Right lobe of liver (tissue), 6 donors: ENCODE data around the gene COL18A1. TPM values are rescaled to one million over a fixed set of nuclear protein-coding genes. Genes with fewer than 3 reads are reported as not detected.

ENCODE experiments used
- ATAC-seq, 4 donors: fragments of 200-7000 bp; cut with Tn5 transposase; one replicate each; pipeline ENCODE4 v1.9.1; 2020; ENCODE audit warnings: mild to moderate bottlenecking in 4 of 4, moderate library complexity in 4 of 4
- DNase-seq, 3 donors: peaks; one replicate each; pipeline ENCODE4 v3.0.0-alpha.2; 2020
- H3K27ac ChIP-seq, 3 donors: fragments of 200-600 bp; one replicate each; pipeline ENCODE4 v1.8.0; 2022
- H3K27me3 ChIP-seq, 2 donors: fragments of 200-600 bp; one replicate each; pipeline ENCODE4 v1.8.0; 2022
- H3K36me3 ChIP-seq, 4 donors: fragments of 200-600 bp; sonication (generic) in 1 of 4; one replicate each; pipeline versions ENCODE4 v1.5.1 to v1.8.0; 2017 to 2022; ENCODE audit warnings: control low read depth in 1 of 4
- H3K4me1 ChIP-seq, 4 donors: fragments of 200-600 bp; sonication (generic) in 1 of 4; one replicate each; pipeline versions ENCODE4 v1.5.1 to v1.8.0; 2017 to 2022; ENCODE audit warnings: control low read depth in 1 of 4
- H3K4me3 ChIP-seq, 3 donors: fragments of 200-600 bp; one replicate each; pipeline ENCODE4 v1.8.0; 2022
- H3K9me3 ChIP-seq, 4 donors: fragments of 200-600 bp; sonication (generic) in 1 of 4; one replicate each; pipeline versions ENCODE4 v1.5.1 to v1.8.0; 2017 to 2022; ENCODE audit warnings: control low read depth in 1 of 4
- POLR2A ChIP-seq: fragments of 450-650 bp; IDR thresholded peaks from one replicate; pipeline ENCODE4 v1.6.1; 2017; ENCODE audit warnings: antibody characterized with exemption, mild to moderate bottlenecking
- WGBS: methylation state at CpG from one replicate; pipeline ENCODE4 v1.1.6; 2018; ENCODE audit warnings: low coverage, low lambda C conversion rate; ENCODE audit not compliant: insufficient coverage; ENCODE audit errors: missing lambda C conversion rate; 5-methylcytosine and 5-hydroxymethylcytosine counted together
- intact Hi-C, 2 donors: fragments of 100-400 bp; cut with DNase I; formaldehyde crosslinking; loops; one replicate each; pipeline versions ENCODE4 v1.11.2 to v1.14.1; 2022
- total RNA-seq, 6 experiments: library from RNA; depleted of rRNA in 2 of 6; stranded (reverse); fragments of >200 nt in 2 of 6; fragmentation: NEBNext Ultra II Directional in 3 of 6; extraction: Animal tissue kit (Norgen Biotek cat#: 25700) in 3 of 6; gene quantifications; one replicate each; pipeline versions ENCODE4 v1.1.0 to v1.2.4, GENCODE V29; 2016 to 2023
- TF ChIP-seq, protein P1 (sequence below), 4 donors: fragments of 200-600 bp in 3 of 4; fragments of 450-650 bp in 1 of 4; IDR thresholded peaks; one replicate each; pipeline versions ENCODE4 v1.5.1 to v1.8.0; 2016 to 2022; ENCODE audit warnings: antibody characterized with exemption in 4 of 4, mild to moderate bottlenecking in 2 of 4
- donor health status: DM: no; HTN: yes; CAD: no.
- donor health status: DM: no; HTN: no; CAD: no.
- donor health status: DM: no; HTN: no; CAD: no.
- donor health status: DM: no; HTN: yes; CAD: no.
- donor health status: DM: no; HTN: yes; CAD: no.

The COL18A1 gene
- total RNA-seq, 6 experiments from 2014 or later = 261 to 487 (median 297) TPM

DNA sequence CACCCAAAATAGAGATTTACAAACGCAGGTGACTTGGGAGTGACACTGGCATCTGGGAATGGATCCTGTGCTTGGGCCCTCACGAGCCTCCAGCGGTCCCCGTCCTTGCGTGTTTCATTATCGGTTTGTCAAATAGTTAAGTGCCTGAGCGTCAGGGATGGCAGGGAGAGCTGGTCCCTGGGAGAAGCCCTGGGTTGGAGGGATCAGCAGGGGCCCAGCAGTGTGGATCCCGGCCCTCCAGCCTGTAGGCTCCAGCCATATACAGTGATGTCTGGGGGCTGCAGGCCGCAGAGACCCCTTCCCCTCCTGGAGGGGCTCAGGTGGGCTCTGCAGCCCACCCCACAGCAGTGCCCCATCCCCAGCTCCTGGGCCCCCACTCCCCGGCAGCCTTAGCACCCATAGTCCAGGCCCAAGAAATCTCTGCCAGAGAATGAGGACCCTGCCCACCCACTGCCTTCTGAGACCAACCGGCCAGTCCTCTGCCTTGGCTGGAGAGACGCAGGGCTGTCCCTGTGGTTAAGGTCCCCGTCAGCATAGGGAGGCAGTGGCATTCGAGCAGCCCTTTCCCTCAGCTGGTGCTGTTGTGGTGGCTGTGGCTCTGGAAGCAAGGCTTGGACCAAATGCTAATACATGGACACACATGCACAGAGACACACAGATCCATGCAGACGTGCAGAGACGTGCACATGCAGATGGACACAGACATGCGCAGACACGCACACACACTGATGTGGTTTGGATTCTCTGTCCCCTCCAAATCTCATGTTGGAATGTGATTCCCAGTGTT is 139.7 kb downstream of the COL18A1 start:
- Histone ChIP-seq H3K4me1 (peaks cover 0 to 3% (median 0%) of the 10 kb centered on the region in 4 donors), H3K27me3 (no peaks in the 10 kb centered on the region), H3K36me3 (no peaks in the 10 kb centered on the region), H3K27ac (no peak overlapping the region), H3K9me3 (no peaks in the 10 kb centered on the region), H3K4me3 (no peak overlapping the region)
- DNase-seq = peak in 1 of 3 donors; percentile 40
- WGBS = 70% methylated on average over 2 of the region's 18 CpGs
- TF ChIP-seq, protein P1, sequence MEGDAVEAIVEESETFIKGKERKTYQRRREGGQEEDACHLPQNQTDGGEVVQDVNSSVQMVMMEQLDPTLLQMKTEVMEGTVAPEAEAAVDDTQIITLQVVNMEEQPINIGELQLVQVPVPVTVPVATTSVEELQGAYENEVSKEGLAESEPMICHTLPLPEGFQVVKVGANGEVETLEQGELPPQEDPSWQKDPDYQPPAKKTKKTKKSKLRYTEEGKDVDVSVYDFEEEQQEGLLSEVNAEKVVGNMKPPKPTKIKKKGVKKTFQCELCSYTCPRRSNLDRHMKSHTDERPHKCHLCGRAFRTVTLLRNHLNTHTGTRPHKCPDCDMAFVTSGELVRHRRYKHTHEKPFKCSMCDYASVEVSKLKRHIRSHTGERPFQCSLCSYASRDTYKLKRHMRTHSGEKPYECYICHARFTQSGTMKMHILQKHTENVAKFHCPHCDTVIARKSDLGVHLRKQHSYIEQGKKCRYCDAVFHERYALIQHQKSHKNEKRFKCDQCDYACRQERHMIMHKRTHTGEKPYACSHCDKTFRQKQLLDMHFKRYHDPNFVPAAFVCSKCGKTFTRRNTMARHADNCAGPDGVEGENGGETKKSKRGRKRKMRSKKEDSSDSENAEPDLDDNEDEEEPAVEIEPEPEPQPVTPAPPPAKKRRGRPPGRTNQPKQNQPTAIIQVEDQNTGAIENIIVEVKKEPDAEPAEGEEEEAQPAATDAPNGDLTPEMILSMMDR (IDR thresholded peaks at IDR 0.05) = no peak
- TF ChIP-seq POLR2A = no peak
- intact Hi-C loops = no loop called here
- ATAC-seq = no peak

DNA sequence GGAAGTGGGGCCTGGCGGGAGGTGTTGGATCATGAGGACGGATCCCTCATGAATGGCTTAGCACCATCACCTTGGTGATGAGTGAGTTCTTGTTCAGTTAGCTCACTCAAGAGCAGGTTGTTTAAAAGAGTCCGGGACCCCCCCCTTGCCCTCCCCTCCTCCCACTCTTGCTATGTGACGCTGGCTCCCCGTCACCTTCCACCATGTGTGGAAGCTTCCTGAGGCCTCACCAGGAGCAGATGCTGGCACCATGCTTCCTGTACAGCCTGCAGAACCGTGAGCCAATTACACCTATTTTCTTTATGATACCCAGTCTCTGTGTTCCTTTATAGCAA is 140.2 kb downstream of the COL18A1 start:
- no peaks in the 10 kb centered on the region for H3K36me3 ChIP-seq
- intact Hi-C loops = no loop called here
- H3K27ac ChIP-seq = no peak overlapping the region
- no peak for ATAC-seq
- DNase-seq = peak in 1 of 3 donors; percentile 32
- H3K9me3 ChIP-seq = no peaks in the 10 kb centered on the region
- WGBS = no CpG with 5 or more reads among the region's 6 CpGs
- H3K27me3 ChIP-seq = no peaks in the 10 kb centered on the region
- H3K4me1 ChIP-seq = peaks cover 0 to 3% (median 0%) of the 10 kb centered on the region in 4 donors
- TF ChIP-seq, protein P1 (IDR thresholded peaks at IDR 0.05) = no peak
- no peak for TF ChIP-seq POLR2A
- H3K4me3 ChIP-seq = no peak overlapping the region

DNA sequence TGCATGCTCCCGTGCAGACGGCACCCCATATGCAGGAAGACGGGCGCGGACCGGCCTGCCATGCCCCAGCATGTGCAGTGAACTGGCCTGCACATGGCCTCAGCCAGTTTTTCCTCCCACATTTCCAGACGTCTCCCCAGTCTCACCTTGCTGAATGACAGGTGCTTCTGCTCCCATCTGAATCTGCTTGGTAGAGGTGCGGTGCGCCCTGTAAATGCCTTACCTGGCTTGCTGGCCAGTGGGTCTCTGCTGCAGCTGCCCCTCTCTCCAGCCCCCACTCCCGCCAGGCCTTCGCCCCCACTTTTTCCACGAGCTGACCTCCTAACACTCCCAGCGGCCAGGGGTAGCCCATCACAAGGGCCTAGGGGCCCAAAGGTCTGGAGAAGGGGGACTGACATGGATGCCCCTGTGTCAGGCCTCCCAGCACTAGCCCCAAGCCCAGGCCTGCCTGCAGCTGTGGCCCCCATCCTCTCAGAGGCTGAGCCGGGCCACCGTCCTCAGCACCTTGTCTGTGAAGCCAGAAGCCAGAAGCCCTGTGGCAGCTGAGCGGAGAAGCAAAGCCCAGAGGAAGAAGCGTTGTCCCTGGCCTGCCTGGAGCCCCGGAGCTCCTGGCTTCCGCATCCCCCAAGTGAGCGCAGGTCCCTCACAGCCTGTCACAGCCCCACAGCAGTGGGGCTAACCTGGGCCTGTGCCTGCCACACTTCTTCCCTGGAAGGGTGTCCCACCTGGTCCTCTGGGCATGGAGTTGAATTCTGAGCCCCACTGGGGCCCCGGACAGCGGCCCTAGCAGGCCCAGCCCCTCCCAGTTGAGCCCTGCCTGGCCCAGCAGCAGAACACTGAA is 140.9 kb downstream of the COL18A1 start:
- Histone ChIP-seq H3K4me1 (peaks cover 0 to 3% (median 0%) of the 10 kb centered on the region in 4 donors), H3K36me3 (no peaks in the 10 kb centered on the region), H3K4me3 (no peak overlapping the region), H3K9me3 (no peaks in the 10 kb centered on the region), H3K27me3 (no peaks in the 10 kb centered on the region), H3K27ac (no peak overlapping the region)
- peak in 1 of 3 donors; percentile 45 for DNase-seq
- no peak for TF ChIP-seq POLR2A
- TF ChIP-seq, protein P1 (IDR thresholded peaks at IDR 0.05) = no peak
- ATAC-seq = no peak
- WGBS = 93% methylated on average over 13 of the region's 22 CpGs
- intact Hi-C loops = no loop called here

DNA sequence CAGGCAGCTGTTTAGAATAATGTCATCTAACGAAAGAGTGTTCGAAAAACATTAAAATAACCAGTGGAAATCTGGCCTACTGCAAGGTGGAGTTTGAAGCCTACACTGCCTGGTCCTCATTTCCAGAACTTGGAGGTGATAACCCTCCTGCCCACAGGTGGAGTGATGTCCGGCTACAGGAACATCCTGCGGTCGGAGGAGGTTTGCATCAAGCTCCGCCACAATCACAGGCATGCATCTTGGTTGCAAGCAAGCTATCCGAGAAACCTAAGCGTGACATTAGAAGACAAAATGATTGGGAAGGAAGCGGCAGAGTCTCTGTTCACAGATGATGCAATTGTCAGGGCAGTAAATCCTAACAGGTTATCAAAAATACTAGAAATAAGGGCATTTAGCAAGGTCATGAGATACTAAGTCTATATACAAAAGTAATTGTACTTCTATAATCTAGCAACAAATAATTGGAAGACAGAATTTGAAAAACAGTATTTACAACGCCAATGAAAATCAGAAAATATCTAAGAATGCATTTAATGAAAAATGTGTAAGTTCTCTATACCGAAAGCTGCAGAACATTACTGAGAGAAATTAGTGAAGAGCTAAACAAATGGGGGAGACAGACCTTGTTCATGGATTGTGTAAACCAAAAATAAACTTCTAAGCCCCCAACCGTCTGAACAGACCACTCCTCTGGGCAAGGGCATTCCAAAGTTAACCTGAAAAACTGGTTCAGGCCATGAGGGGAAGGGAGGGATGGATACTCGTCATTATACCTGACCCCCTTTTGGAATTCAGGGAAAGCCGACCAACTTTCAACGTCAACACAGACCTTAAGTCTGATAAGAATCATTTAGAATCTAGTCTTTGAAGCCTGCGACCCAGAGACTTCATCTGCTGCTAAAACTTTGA is 141.9 kb downstream of the COL18A1 start:
- intact Hi-C loops = no loop called here
- Histone ChIP-seq H3K27me3 (no peaks in the 10 kb centered on the region), H3K36me3 (no peaks in the 10 kb centered on the region), H3K9me3 (no peaks in the 10 kb centered on the region), H3K4me1 (no peaks in the 10 kb centered on the region), H3K4me3 (no peak overlapping the region), H3K27ac (no peak overlapping the region)
- 91% methylated on average over 12 of the region's 16 CpGs for WGBS
- ATAC-seq = no peak
- TF ChIP-seq, protein P1 (IDR thresholded peaks at IDR 0.05) = no peak
- TF ChIP-seq POLR2A = no peak
- DNase-seq = peak in 1 of 3 donors; percentile 24
